ENCODE results near the gene RNF43. TPM values are rescaled to one million over a fixed set of nuclear protein-coding genes. Genes with fewer than 3 reads are reported as not detected.
A peak's percentile ranks its signal among the peaks of the same experiment; 100 is the strongest.

Gene RNF43
- total RNA-seq, 1 experiment from 2014 or later, result 0.04 TPM

DNA sequence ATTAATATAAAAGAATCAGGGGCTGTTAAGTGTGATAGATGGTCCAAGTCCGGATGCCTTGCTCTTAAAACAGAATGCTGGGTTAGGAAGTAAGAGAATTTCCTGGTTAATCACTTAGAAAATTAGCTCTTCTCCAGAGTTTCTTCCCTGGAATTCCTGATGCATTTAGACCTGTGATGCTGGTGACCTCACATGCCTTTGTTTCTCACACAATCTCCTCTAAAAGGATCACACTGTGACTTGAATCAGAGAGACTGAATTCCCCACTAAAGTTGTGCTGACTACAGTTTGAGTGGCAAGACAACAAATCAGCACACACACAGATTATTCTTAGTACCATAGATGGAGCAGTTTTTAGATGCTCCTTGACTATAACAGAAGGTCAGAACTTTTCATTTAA is 4.4 kb upstream of the RNF43 start:
- DNase-seq (ENCODE audit: low spot score), result no peak
- no peaks in the 10 kb centered on the region for H3K36me3 ChIP-seq (ENCODE audit: insufficient read depth, low read length, poor library complexity, severe bottlenecking)
- H3K9me3 ChIP-seq (ENCODE audit: low read depth, low read length, poor library complexity, severe bottlenecking), result no peaks in the 10 kb centered on the region
- H3K27me3 ChIP-seq (replicated peaks; ENCODE audit: insufficient read depth, low read depth, low read length, poor library complexity), result peaks cover 26% of the 10 kb centered on the region
- intact Hi-C loops (cut with micrococcal nuclease; ENCODE audit: unreplicated experiment), result no loop called here
- no peak overlapping the region for H3K27ac ChIP-seq (ENCODE audit: low read depth, low read length, poor library complexity, severe bottlenecking)
- no peak for TF ChIP-seq EZH2 (IDR thresholded peaks at IDR 0.05; ENCODE audit: borderline replicate concordance, low read depth, low read length, poor library complexity, severe bottlenecking)
- TF ChIP-seq, protein P1, sequence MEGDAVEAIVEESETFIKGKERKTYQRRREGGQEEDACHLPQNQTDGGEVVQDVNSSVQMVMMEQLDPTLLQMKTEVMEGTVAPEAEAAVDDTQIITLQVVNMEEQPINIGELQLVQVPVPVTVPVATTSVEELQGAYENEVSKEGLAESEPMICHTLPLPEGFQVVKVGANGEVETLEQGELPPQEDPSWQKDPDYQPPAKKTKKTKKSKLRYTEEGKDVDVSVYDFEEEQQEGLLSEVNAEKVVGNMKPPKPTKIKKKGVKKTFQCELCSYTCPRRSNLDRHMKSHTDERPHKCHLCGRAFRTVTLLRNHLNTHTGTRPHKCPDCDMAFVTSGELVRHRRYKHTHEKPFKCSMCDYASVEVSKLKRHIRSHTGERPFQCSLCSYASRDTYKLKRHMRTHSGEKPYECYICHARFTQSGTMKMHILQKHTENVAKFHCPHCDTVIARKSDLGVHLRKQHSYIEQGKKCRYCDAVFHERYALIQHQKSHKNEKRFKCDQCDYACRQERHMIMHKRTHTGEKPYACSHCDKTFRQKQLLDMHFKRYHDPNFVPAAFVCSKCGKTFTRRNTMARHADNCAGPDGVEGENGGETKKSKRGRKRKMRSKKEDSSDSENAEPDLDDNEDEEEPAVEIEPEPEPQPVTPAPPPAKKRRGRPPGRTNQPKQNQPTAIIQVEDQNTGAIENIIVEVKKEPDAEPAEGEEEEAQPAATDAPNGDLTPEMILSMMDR (conservative IDR thresholded peaks at IDR 0.05; ENCODE audit: low read depth, low read length), result no peak
- ChIA-PET POLR2A (ENCODE audit: low non-redundant PET) (no interaction called here), CTCF (no interaction called here)
- BruUV-seq (replicated peaks), result no TSS peak
- H3K4me1 ChIP-seq (ENCODE audit: insufficient read depth, low read length, poor library complexity, severe bottlenecking), result no peaks in the 10 kb centered on the region
- no peak overlapping the region for H3K4me3 ChIP-seq (ENCODE audit: low read depth, low read length, poor library complexity, severe bottlenecking)

DNA sequence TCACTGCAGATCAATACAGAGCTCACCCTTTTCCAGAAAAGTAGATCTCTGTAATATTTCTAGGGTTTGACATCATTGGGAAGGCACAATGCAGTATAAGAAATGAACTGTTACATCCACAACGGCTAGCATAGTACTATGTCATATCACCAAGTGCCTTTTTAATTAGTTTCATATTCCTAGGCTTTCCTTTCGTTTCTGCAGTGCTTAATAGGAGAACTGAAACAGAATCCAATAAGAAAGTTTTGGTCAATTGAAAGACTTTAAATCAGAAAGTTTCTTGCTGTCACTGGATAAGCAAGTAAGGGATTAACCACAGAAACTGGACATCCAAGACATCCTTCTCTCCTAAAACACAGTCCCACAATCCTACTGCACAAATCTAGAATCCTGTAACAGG is 3.5 kb upstream of the RNF43 start:
- ChIA-PET POLR2A (ENCODE audit: low non-redundant PET) (no interaction called here), CTCF (no interaction called here)
- Histone ChIP-seq H3K4me1 (ENCODE audit: insufficient read depth, low read length, poor library complexity, severe bottlenecking) (no peaks in the 10 kb centered on the region), H3K27me3 (replicated peaks; ENCODE audit: insufficient read depth, low read depth, low read length, poor library complexity) (peaks cover 26% of the 10 kb centered on the region), H3K4me3 (ENCODE audit: low read depth, low read length, poor library complexity, severe bottlenecking) (no peak overlapping the region), H3K36me3 (ENCODE audit: insufficient read depth, low read length, poor library complexity, severe bottlenecking) (no peaks in the 10 kb centered on the region), H3K9me3 (ENCODE audit: low read depth, low read length, poor library complexity, severe bottlenecking) (no peaks in the 10 kb centered on the region), H3K27ac (ENCODE audit: low read depth, low read length, poor library complexity, severe bottlenecking) (no peak overlapping the region)
- BruUV-seq (replicated peaks), result no TSS peak
- intact Hi-C loops (cut with micrococcal nuclease; ENCODE audit: unreplicated experiment), result no loop called here
- DNase-seq (ENCODE audit: low spot score), result no peak
- TF ChIP-seq, protein P1 (conservative IDR thresholded peaks at IDR 0.05; ENCODE audit: low read depth, low read length), result no peak
- no peak for TF ChIP-seq EZH2 (IDR thresholded peaks at IDR 0.05; ENCODE audit: borderline replicate concordance, low read depth, low read length, poor library complexity, severe bottlenecking)

DNA sequence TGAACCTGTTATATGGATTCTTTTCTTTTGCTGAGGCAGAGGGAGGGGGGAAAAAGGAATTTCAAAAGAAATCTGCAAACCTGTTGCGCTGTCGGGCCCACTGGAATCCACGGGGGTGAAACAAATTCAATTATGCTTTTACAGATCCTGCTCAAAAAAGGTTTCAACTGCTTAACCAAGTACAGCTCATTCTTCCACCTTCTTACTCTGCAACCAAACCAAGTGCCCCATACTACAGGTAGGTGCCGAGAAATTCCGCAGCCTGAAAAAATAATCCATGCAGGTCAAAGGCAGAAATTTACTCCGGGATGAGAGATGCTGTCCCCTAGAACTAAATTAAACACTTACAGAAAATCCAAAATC is 416 bp downstream of the RNF43 start:
- intact Hi-C loops (cut with micrococcal nuclease; ENCODE audit: unreplicated experiment), result no loop called here
- no peaks in the 10 kb centered on the region for H3K36me3 ChIP-seq (ENCODE audit: insufficient read depth, low read length, poor library complexity, severe bottlenecking)
- DNase-seq (ENCODE audit: low spot score), result no peak
- CTCF ChIA-PET, result interaction anchor here (0.7 to 1.2 kb wide), 3 partner anchors 109 to 217 kb away, joined by 3 to 9 read pairs (median 4); no protein-coding TSS in a partner anchor
- no peak for TF ChIP-seq EZH2 (IDR thresholded peaks at IDR 0.05; ENCODE audit: borderline replicate concordance, low read depth, low read length, poor library complexity, severe bottlenecking)
- TF ChIP-seq, protein P1 (conservative IDR thresholded peaks at IDR 0.05; ENCODE audit: low read depth, low read length), result no peak
- BruUV-seq (replicated peaks), result no TSS peak
- H3K4me1 ChIP-seq (ENCODE audit: insufficient read depth, low read length, poor library complexity, severe bottlenecking), result no peaks in the 10 kb centered on the region
- H3K27ac ChIP-seq (ENCODE audit: low read depth, low read length, poor library complexity, severe bottlenecking), result no peak overlapping the region
- H3K27me3 ChIP-seq (replicated peaks; ENCODE audit: insufficient read depth, low read depth, low read length, poor library complexity), result peaks cover 24% of the 10 kb centered on the region
- H3K4me3 ChIP-seq (ENCODE audit: low read depth, low read length, poor library complexity, severe bottlenecking), result peak overlapping the region; percentile 26
- no peaks in the 10 kb centered on the region for H3K9me3 ChIP-seq (ENCODE audit: low read depth, low read length, poor library complexity, severe bottlenecking)
- POLR2A ChIA-PET (ENCODE audit: low non-redundant PET), result no interaction called here
